Neural progenitor cell (in vitro differentiated cells): Measurements from ENCODE around the gene RORB. TPM values are rescaled to one million over a fixed set of nuclear protein-coding genes. Genes with fewer than 3 reads are reported as not detected.

ENCODE experiments used
- DNase-seq: peaks from one replicate; pipeline ENCODE4 v3.0.0-alpha.2; 2016; ENCODE audit warnings: low spot score
- H2AFZ ChIP-seq: fragments of 200-600 bp; sonication (generic); replicated peaks from 2 replicates; pipeline ENCODE4 v1.6.1; 2016; ENCODE audit warnings: antibody characterized with exemption
- H3F3A ChIP-seq: fragments of 200-600 bp; sonication (generic); 2 replicates; pipeline ENCODE4 v1.6.1; 2016; ENCODE audit warnings: antibody characterized with exemption, low read depth
- H3K27ac ChIP-seq: fragments of 200-600 bp; sonication (generic); 2 replicates; pipeline ENCODE4 v1.5.1; 2016; ENCODE audit warnings: mild to moderate bottlenecking
- H3K27me3 ChIP-seq: fragments of 200-600 bp; sonication (generic); 2 replicates; pipeline ENCODE4 v1.6.1; 2016; ENCODE audit warnings: mild to moderate bottlenecking, moderate library complexity
- H3K36me3 ChIP-seq: fragments of 200-600 bp; sonication (generic); 2 replicates; pipeline ENCODE4 v1.5.1; 2016
- H3K4me1 ChIP-seq: fragments of 200-600 bp; sonication (generic); 2 replicates; pipeline ENCODE4 v1.6.1; 2016; ENCODE audit warnings: mixed run types
- H3K4me2 ChIP-seq: fragments of 200-600 bp; sonication (generic); 2 replicates; pipeline ENCODE4 v1.6.1; 2016
- H3K4me3 ChIP-seq: fragments of 200-600 bp; sonication (generic); 2 replicates; pipeline ENCODE4 v1.5.1; 2016
- H3K79me2 ChIP-seq: fragments of 200-600 bp; sonication (generic); 2 replicates; pipeline ENCODE4 v1.6.1; 2016; ENCODE audit warnings: low read depth
- H3K9ac ChIP-seq: fragments of 200-600 bp; sonication (generic); 2 replicates; pipeline ENCODE4 v1.6.1; 2016
- H3K9me3 ChIP-seq: fragments of 200-600 bp; sonication (generic); 2 replicates; pipeline ENCODE4 v1.5.1; 2016; ENCODE audit warnings: low read depth
- H4K20me1 ChIP-seq: fragments of 200-600 bp; sonication (generic); 2 replicates; pipeline ENCODE4 v1.6.1; 2016; ENCODE audit warnings: low read depth
- H3K27ac Mint-ChIP-seq: 3 replicates; pipeline ENCODE4 v1.8.0; 2021; ENCODE audit warnings: mixed read lengths
- H3K27me3 Mint-ChIP-seq: 2 replicates; pipeline ENCODE4 v1.8.0; 2022; ENCODE audit warnings: low read depth, mild to moderate bottlenecking, inconsistent platforms, moderate library complexity, mixed read lengths; ENCODE audit not compliant: insufficient read depth
- H3K36me3 Mint-ChIP-seq: 3 replicates; pipeline ENCODE4 v1.8.0; 2021; ENCODE audit warnings: mixed read lengths
- H3K4me1 Mint-ChIP-seq: 3 replicates; pipeline ENCODE4 v1.8.0; 2021; ENCODE audit warnings: mixed read lengths
- H3K4me3 Mint-ChIP-seq: 3 replicates; pipeline ENCODE4 v1.8.0; 2021; ENCODE audit warnings: mild to moderate bottlenecking, moderate library complexity, mixed read lengths
- H3K9me3 Mint-ChIP-seq: 3 replicates; pipeline ENCODE4 v1.8.0; 2020; ENCODE audit warnings: mixed read lengths
- CTCF ChIP-seq: fragments of 200-600 bp; sonication (generic); IDR thresholded peaks from 2 replicates; pipeline ENCODE4 v1.5.1; 2017; ENCODE audit warnings: antibody characterized with exemption, mild to moderate bottlenecking
- EZH2 ChIP-seq: fragments of 200-600 bp; sonication (generic); IDR thresholded peaks from 2 replicates; pipeline ENCODE4 v1.6.1; 2017; ENCODE audit warnings: antibody characterized with exemption, mild to moderate bottlenecking, moderate library complexity
- EZH2phosphoT487 ChIP-seq: fragments of 200-600 bp; sonication (generic); IDR thresholded peaks from 2 replicates; pipeline ENCODE4 v1.6.1; 2017; ENCODE audit warnings: antibody characterized with exemption
- total RNA-seq: library from RNA; depleted of rRNA; stranded (reverse); fragments of >200 nt; gene quantifications from 2 replicates; pipeline ENCODE4 v1.2.3, GENCODE V29; 2015; ENCODE audit warnings: low replicate concordance

The RORB gene
- total RNA-seq, 1 donor from 2014 or later: 4.2 TPM

- Histone ChIP-seq H4K20me1 (no peaks in the 10 kb centered on the region), H3K4me2 (no peak overlapping the region), H3K4me1 (no peaks in the 10 kb centered on the region), H3K36me3 (no peaks in the 10 kb centered on the region), H3K4me3 (no peak overlapping the region), H3K9me3 (no peaks in the 10 kb centered on the region), H2AFZ (no peak overlapping the region), H3K79me2 (no peaks in the 10 kb centered on the region), H3K9ac (no peak overlapping the region), H3K27me3 (no peaks in the 10 kb centered on the region), H3K27ac (no peak overlapping the region), H3F3A (no peaks in the 10 kb centered on the region)
- H3K36me3 Mint-ChIP-seq: no peaks in the 10 kb centered on the region
- H3K27me3 Mint-ChIP-seq: no peaks in the 10 kb centered on the region
- H3K27ac Mint-ChIP-seq: peak overlapping the region; percentile 2
- peaks cover 12% of the 10 kb centered on the region for H3K4me1 Mint-ChIP-seq
- DNase-seq: no peak
- H3K4me3 Mint-ChIP-seq: no peak overlapping the region
- H3K9me3 Mint-ChIP-seq: no peaks in the 10 kb centered on the region
- TF ChIP-seq EZH2 (no peak), CTCF (no peak), EZH2phosphoT487 (no peak)
Measured at GRCh38 chr9:74662674-74663073, 165.5 kb downstream of the RORB start.

DNA sequence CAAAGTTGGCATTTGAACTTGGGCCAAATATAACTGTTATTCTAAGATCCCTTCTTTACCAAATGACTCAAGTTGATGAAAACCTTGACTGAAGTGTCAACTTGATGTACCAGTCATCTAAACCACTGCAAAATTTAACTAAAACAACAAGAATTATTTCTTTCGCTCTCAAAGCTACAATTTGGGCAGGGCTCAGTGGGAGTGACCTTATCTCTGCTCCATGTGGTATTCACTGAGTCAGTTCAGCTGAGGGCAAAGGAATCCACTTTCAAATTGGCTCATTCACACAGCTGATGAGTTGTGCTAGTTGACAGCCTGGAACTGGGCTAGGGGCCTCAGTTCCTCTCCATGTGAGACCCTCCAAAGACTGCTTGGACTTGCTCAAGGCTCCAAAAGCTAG lies 166.3 kb downstream of the RORB start:
- H3F3A ChIP-seq: no peaks in the 10 kb centered on the region
- peaks cover 12% of the 10 kb centered on the region for H3K4me1 Mint-ChIP-seq
- H3K27ac ChIP-seq: no peak overlapping the region
- no peaks in the 10 kb centered on the region for H3K4me1 ChIP-seq
- H2AFZ ChIP-seq: no peak overlapping the region
- H3K4me2 ChIP-seq: no peak overlapping the region
- DNase-seq: no peak
- H4K20me1 ChIP-seq: no peaks in the 10 kb centered on the region
- H3K4me3 ChIP-seq: no peak overlapping the region
- no peak overlapping the region for H3K9ac ChIP-seq
- no peak for TF ChIP-seq EZH2
- no peak for TF ChIP-seq CTCF
- no peak for TF ChIP-seq EZH2phosphoT487
- no peaks in the 10 kb centered on the region for H3K9me3 Mint-ChIP-seq
- H3K9me3 ChIP-seq: no peaks in the 10 kb centered on the region
- H3K79me2 ChIP-seq: no peaks in the 10 kb centered on the region
- H3K27ac Mint-ChIP-seq: no peak overlapping the region
- H3K36me3 ChIP-seq: no peaks in the 10 kb centered on the region
- no peaks in the 10 kb centered on the region for H3K27me3 Mint-ChIP-seq
- H3K4me3 Mint-ChIP-seq: no peak overlapping the region
- H3K36me3 Mint-ChIP-seq: no peaks in the 10 kb centered on the region
- no peaks in the 10 kb centered on the region for H3K27me3 ChIP-seq

DNA sequence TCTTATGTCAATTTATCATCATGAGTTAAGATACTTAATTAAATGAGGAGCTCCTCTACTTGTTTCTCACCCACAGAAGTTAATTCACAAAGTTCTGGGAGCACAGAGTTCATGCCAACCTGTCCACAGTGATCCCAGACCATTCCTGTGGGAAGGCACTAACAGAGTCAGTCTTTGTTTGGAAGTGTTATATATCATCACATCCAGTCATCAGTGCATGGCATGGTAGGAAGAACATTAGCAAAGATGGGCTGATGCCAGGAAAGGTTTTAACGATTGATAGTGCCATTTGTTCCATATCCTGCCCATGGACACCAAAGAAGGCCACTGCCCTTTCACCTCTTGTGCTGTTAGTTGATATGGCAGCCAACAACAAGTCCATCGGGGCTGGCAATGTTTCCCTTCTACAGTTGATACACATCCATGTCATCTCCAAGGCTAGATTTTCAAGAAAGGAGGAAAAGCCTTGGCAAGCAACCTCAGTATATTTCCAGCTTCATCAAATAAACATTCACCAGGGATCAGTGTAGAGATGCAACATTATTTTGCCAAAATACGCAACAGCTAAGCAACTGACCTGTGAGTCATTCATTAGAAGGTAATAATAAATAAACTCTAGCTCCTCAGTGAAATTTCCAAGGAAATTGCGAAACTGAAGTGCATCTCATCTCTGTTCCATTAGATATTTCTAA lies 169.6 kb downstream of the RORB start:
- H3K27me3 ChIP-seq: no peaks in the 10 kb centered on the region
- Mint-ChIP-seq H3K9me3 (no peaks in the 10 kb centered on the region), H3K27ac (no peak overlapping the region), H3K27me3 (no peaks in the 10 kb centered on the region), H3K4me3 (no peak overlapping the region), H3K4me1 (peaks cover 22% of the 10 kb centered on the region), H3K36me3 (no peaks in the 10 kb centered on the region)
- no peak overlapping the region for H3K4me2 ChIP-seq
- no peaks in the 10 kb centered on the region for H3K79me2 ChIP-seq
- H3K27ac ChIP-seq: no peak overlapping the region
- TF ChIP-seq EZH2phosphoT487: no peak
- no peak for TF ChIP-seq CTCF
- no peak for TF ChIP-seq EZH2
- no peak overlapping the region for H3K4me3 ChIP-seq
- H3K36me3 ChIP-seq: no peaks in the 10 kb centered on the region
- H3F3A ChIP-seq: no peaks in the 10 kb centered on the region
- no peaks in the 10 kb centered on the region for H3K9me3 ChIP-seq
- no peak for DNase-seq
- H3K4me1 ChIP-seq: peaks cover 8% of the 10 kb centered on the region
- no peak overlapping the region for H3K9ac ChIP-seq
- H2AFZ ChIP-seq: no peak overlapping the region
- H4K20me1 ChIP-seq: no peaks in the 10 kb centered on the region
